ENCODE data around the gene DOCK2.

DNA sequence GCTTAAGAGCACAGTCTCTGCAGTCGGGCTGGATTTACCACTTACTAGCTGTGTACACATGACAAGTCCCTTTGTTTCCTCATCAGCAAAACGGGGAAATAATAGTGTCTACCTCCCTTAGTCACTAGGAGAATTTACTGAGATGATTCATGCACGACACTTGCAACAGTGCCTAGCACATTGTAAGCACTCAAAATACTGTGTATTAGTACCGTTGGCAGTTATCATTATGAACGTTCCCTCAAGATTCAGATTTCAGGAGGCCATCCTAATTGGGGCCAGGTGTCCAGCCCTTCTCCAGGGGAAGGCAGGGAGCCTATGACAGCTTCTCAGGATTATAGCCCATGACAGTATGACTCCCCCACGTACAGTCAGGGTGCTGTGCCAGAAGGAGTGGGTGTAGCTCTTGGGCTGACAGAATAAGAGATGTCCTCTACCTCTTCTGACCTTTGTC, 164.3 kb downstream of the DOCK2 start:
- TF ChIP-seq EZH2 (IDR thresholded peaks at IDR 0.05; ENCODE audit: low read length) = no peak
- TF ChIP-seq, protein P1, sequence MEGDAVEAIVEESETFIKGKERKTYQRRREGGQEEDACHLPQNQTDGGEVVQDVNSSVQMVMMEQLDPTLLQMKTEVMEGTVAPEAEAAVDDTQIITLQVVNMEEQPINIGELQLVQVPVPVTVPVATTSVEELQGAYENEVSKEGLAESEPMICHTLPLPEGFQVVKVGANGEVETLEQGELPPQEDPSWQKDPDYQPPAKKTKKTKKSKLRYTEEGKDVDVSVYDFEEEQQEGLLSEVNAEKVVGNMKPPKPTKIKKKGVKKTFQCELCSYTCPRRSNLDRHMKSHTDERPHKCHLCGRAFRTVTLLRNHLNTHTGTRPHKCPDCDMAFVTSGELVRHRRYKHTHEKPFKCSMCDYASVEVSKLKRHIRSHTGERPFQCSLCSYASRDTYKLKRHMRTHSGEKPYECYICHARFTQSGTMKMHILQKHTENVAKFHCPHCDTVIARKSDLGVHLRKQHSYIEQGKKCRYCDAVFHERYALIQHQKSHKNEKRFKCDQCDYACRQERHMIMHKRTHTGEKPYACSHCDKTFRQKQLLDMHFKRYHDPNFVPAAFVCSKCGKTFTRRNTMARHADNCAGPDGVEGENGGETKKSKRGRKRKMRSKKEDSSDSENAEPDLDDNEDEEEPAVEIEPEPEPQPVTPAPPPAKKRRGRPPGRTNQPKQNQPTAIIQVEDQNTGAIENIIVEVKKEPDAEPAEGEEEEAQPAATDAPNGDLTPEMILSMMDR (optimal IDR thresholded peaks at IDR 0.05 in 1 of 3, IDR thresholded peaks at IDR 0.05 in 1 of 3, conservative IDR thresholded peaks at IDR 0.05 in 1 of 3; ENCODE audit: extremely low read depth in 1 of 3, insufficient read depth in 2 of 3, low read length in 3 of 3) = no peak

Data from keratinocyte (primary cell).